ENCODE measurements around the gene IFT172. TPM values are rescaled to one million over a fixed set of nuclear protein-coding genes. Genes with fewer than 3 reads are reported as not detected.

IFT172 gene
- total RNA-seq, 1 donor from 2014 or later = 43.6 TPM

DNA sequence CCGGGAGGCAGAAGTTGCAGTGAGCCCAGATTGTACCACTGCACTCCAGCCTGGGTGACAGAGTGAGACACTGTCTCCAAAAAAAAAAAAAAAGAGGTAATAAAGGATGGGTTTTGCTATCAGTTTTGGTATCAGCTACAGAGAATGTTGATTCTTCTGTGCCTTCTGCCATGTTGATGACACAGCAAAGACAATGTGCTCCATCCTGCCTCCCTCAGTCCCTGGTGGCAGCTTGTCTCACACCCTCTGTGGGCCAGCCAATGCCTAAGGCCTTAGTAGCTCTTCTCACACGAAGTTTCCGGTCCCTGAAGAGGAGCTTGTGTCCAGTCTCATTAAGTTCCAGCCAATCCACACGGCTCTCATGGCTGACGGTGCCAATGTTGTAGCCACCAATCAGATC lies 17.6 kb downstream of the IFT172 start:
- no peak overlapping the region for H3K4me3 Mint-ChIP-seq (ENCODE audit: unreplicated experiment)
- H3K27me3 Mint-ChIP-seq (ENCODE audit: unreplicated experiment) = peaks cover 6% of the 10 kb centered on the region
- H3K9me3 Mint-ChIP-seq (ENCODE audit: unreplicated experiment) = peaks cover 1% of the 10 kb centered on the region
- peaks cover 10% of the 10 kb centered on the region for H3K36me3 Mint-ChIP-seq (ENCODE audit: unreplicated experiment)
- no peaks in the 10 kb centered on the region for H3K4me1 Mint-ChIP-seq (ENCODE audit: low read depth, unreplicated experiment)
- H3K27ac Mint-ChIP-seq (ENCODE audit: unreplicated experiment) = no peak overlapping the region
- DNase-seq = no peak
- TF ChIP-seq, protein P1, sequence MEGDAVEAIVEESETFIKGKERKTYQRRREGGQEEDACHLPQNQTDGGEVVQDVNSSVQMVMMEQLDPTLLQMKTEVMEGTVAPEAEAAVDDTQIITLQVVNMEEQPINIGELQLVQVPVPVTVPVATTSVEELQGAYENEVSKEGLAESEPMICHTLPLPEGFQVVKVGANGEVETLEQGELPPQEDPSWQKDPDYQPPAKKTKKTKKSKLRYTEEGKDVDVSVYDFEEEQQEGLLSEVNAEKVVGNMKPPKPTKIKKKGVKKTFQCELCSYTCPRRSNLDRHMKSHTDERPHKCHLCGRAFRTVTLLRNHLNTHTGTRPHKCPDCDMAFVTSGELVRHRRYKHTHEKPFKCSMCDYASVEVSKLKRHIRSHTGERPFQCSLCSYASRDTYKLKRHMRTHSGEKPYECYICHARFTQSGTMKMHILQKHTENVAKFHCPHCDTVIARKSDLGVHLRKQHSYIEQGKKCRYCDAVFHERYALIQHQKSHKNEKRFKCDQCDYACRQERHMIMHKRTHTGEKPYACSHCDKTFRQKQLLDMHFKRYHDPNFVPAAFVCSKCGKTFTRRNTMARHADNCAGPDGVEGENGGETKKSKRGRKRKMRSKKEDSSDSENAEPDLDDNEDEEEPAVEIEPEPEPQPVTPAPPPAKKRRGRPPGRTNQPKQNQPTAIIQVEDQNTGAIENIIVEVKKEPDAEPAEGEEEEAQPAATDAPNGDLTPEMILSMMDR (IDR thresholded peaks at IDR 0.05; ENCODE audit: partially characterized antibody, unreplicated experiment) = no peak

DNA sequence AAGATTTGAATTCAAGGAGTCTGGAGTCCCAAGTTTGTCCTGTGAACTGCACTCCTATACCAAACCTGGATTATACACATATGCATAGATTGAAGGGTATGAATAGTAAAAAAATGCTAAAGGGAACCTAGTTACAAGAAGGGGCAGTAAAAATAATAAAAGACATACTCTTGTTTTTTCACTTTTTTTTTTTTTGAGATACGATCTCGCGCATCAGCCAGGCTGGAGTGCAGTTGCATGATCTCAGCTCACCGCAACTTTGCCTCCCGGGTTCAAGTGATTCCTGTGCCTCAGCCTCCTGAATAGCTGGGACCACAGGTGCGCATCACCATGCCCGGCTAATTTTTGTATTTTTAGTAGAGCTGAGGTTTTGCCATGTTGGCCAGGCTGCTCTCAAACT lies 25.1 kb downstream of the IFT172 start:
- DNase-seq = no peak
- H3K9me3 Mint-ChIP-seq (ENCODE audit: unreplicated experiment) = no peaks in the 10 kb centered on the region
- H3K36me3 Mint-ChIP-seq (ENCODE audit: unreplicated experiment) = no peaks in the 10 kb centered on the region
- H3K4me1 Mint-ChIP-seq (ENCODE audit: low read depth, unreplicated experiment) = no peaks in the 10 kb centered on the region
- H3K27ac Mint-ChIP-seq (ENCODE audit: unreplicated experiment) = no peak overlapping the region
- TF ChIP-seq, protein P1 (IDR thresholded peaks at IDR 0.05; ENCODE audit: partially characterized antibody, unreplicated experiment) = no peak
- peaks cover 2% of the 10 kb centered on the region for H3K27me3 Mint-ChIP-seq (ENCODE audit: unreplicated experiment)
- H3K4me3 Mint-ChIP-seq (ENCODE audit: unreplicated experiment) = no peak overlapping the region

DNA sequence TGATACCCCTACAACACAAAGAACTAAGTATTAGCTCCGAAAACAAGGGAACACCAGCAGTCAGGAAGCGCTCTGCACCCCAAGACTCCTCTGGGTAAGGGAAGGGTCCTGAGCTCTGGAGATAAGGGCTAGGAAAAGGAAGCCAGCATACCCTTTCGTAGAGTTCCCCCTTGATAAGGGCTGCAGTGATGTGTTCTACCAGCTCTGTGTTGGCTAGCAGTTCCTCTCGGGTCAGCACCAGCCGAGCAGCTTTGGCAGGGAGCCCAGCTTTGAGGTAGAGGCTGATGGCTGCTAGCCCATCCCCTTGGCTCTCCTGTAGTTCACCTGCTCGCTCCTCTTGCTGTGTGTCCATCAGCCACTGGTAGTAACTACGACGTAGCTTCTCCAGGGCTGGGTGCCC lies 28.4 kb downstream of the IFT172 start:
- Mint-ChIP-seq H3K36me3 (ENCODE audit: unreplicated experiment) (no peaks in the 10 kb centered on the region), H3K4me1 (ENCODE audit: low read depth, unreplicated experiment) (peaks cover 1% of the 10 kb centered on the region), H3K27ac (ENCODE audit: unreplicated experiment) (no peak overlapping the region), H3K9me3 (ENCODE audit: unreplicated experiment) (no peaks in the 10 kb centered on the region), H3K4me3 (ENCODE audit: unreplicated experiment) (no peak overlapping the region), H3K27me3 (ENCODE audit: unreplicated experiment) (peaks cover 2% of the 10 kb centered on the region)
- TF ChIP-seq, protein P1 (IDR thresholded peaks at IDR 0.05; ENCODE audit: partially characterized antibody, unreplicated experiment) = no peak
- no peak for DNase-seq

DNA sequence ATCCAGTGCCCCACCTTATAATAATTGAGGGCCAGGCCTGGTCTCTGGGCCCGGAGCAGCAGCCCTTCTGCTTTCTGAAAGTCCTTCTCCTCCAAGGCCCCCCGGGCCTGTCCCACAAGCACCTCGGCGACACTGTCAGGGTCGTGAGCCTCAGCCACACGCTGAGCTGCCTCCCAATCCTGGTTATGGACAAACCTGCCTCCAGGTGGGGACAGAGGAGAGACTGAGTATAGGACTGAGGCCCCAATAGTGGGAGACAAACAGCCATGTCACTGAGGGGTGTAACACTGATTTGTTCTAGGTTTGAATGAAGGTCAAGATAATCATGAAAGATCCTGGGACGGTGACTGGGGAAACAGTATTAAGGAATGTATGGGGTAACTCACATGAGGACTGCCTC lies 35.6 kb downstream of the IFT172 start:
- DNase-seq = no peak
- H3K27ac Mint-ChIP-seq (ENCODE audit: unreplicated experiment) = no peak overlapping the region
- H3K27me3 Mint-ChIP-seq (ENCODE audit: unreplicated experiment) = no peaks in the 10 kb centered on the region
- peaks cover 6% of the 10 kb centered on the region for H3K36me3 Mint-ChIP-seq (ENCODE audit: unreplicated experiment)
- H3K9me3 Mint-ChIP-seq (ENCODE audit: unreplicated experiment) = no peaks in the 10 kb centered on the region
- peaks cover 1% of the 10 kb centered on the region for H3K4me1 Mint-ChIP-seq (ENCODE audit: low read depth, unreplicated experiment)
- H3K4me3 Mint-ChIP-seq (ENCODE audit: unreplicated experiment) = no peak overlapping the region
- TF ChIP-seq, protein P1 (IDR thresholded peaks at IDR 0.05; ENCODE audit: partially characterized antibody, unreplicated experiment) = no peak

DNA sequence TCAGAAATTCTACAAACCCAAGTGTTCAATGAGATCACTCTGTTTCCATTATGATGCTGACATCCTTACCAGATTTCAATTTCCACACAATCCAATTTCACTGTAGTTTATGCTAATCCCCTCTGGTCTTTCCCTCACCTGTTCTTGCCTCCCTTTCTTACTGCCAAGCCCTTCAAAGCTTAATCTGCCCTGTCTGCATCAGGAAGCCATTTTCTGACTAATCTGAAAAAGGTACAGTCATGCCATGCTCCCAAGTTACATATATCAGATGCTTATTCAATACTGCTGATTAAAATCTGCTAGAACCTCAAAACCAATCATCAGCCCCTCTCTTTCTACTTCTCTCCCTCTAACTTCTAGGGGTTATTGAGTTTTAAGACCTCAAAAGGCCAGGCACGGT lies 38.4 kb downstream of the IFT172 start:
- Mint-ChIP-seq H3K4me1 (ENCODE audit: low read depth, unreplicated experiment) (no peaks in the 10 kb centered on the region), H3K36me3 (ENCODE audit: unreplicated experiment) (peaks cover 6% of the 10 kb centered on the region), H3K9me3 (ENCODE audit: unreplicated experiment) (no peaks in the 10 kb centered on the region), H3K27ac (ENCODE audit: unreplicated experiment) (no peak overlapping the region), H3K27me3 (ENCODE audit: unreplicated experiment) (no peaks in the 10 kb centered on the region), H3K4me3 (ENCODE audit: unreplicated experiment) (no peak overlapping the region)
- TF ChIP-seq, protein P1 (IDR thresholded peaks at IDR 0.05; ENCODE audit: partially characterized antibody, unreplicated experiment) = no peak
- no peak for DNase-seq

Data from glutamatergic neuron (in vitro differentiated cells).